22Rv1 (cell line): ENCODE results near the gene COQ2.

ENCODE experiments used
- H3K27ac ChIP-seq: fragments of 450-650 bp; 2 replicates; pipeline ENCODE4 v1.5.1; 2017
- CTCF ChIP-seq: fragments of 450-650 bp; IDR thresholded peaks from 2 replicates; pipeline ENCODE4 v1.5.1; 2017; ENCODE audit warnings: mild to moderate bottlenecking
- ZFX ChIP-seq: fragments of 450-650 bp; IDR thresholded peaks from 2 replicates; pipeline ENCODE4 v1.6.1; 2017; ENCODE audit warnings: antibody characterized with exemption, borderline replicate concordance

COQ2 gene

GRCh38 chr4:83320548-83320947 is 36.0 kb upstream of the COQ2 start:
- H3K27ac ChIP-seq = no peak overlapping the region
- no peak for TF ChIP-seq ZFX
- TF ChIP-seq CTCF = no peak

GRCh38 chr4:83318666-83319065 is 34.1 kb upstream of the COQ2 start:
- H3K27ac ChIP-seq = no peak overlapping the region
- no peak for TF ChIP-seq ZFX
- TF ChIP-seq CTCF = no peak

- TF ChIP-seq ZFX (no peak), CTCF (no peak)
- H3K27ac ChIP-seq = no peak overlapping the region
These were observed 33.1 kb upstream of the COQ2 start for GRCh38 chr4:83317671-83318070.

GRCh38 chr4:83316459-83317165 is 32.0 kb upstream of the COQ2 start:
- no peak overlapping the region for H3K27ac ChIP-seq
- TF ChIP-seq CTCF (no peak), ZFX (no peak)

- no peak overlapping the region for H3K27ac ChIP-seq
- no peak for TF ChIP-seq CTCF
- no peak for TF ChIP-seq ZFX
These were observed 30.8 kb upstream of the COQ2 start for GRCh38 chr4:83315341-83315870.

GRCh38 chr4:83308672-83309071 is 24.1 kb upstream of the COQ2 start:
- TF ChIP-seq ZFX (no peak), CTCF (no peak)
- no peak overlapping the region for H3K27ac ChIP-seq

- TF ChIP-seq ZFX (no peak), CTCF (no peak)
- no peak overlapping the region for H3K27ac ChIP-seq
These were observed 23.3 kb upstream of the COQ2 start for GRCh38 chr4:83307920-83308319.
